ENCODE data around the gene TMEM94. TPM values are rescaled to one million over a fixed set of nuclear protein-coding genes. Genes with fewer than 3 reads are reported as not detected.

TMEM94 gene
- total RNA-seq, 4 donors from 2014 or later: 128 to 708 (median 280) TPM

DNA sequence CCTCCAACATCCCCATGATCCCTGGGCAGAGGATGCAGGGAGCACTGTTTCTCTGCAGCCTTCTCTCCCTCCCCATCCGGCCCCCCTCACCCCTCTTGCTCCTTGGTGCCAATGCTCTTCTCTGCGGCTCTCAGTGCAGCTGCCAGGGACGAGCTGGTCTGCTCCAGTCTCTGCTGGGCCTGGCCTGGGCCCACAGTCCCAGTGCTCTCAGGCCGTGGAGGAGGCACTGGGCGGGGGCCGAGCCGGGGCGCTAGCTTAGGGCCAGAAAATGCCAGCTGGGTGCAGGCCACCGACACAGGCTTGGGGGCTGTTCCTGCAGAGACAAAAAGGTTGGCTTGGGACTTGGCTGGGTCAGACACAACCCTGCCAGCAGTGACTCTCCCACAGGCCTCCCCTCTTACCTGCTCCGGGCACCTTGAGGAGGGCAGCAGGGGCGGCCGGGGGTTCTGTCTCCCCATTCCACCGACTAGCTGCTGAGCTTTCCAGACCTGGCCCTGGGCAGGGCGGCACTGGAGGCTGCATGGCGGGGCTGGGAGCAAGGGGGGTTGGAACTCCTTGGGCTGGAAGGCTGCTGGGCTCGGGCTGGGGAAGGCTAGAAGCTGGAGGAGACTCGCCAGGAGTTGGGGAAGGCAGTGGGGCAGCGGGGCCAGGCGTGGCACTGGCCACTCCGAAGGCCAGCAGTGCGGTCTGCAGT is 45.1 kb downstream of the TMEM94 start:
- no peaks in the 10 kb centered on the region for H3K27me3 ChIP-seq
- H3K4me1 ChIP-seq: peaks cover 0 to 3% (median 0%) of the 10 kb centered on the region in 4 donors
- no peak for DNase-seq
- peaks cover 0 to 3% (median 0%) of the 10 kb centered on the region in 4 donors for H3K36me3 ChIP-seq
- H3K9me3 ChIP-seq: no peaks in the 10 kb centered on the region
- in situ Hi-C loops (cut with MboI; ENCODE audit: low pct_ligation_motif_present in 1 of 4, low pct_unique_long_range_greater_than_20kb in 1 of 4, low sequenced_read_pairs in 3 of 4) (no loop called here), intact Hi-C loops (cut with DNase I; ENCODE audit: low total_unique reads) (no loop called here)
- WGBS, 2 donors (ENCODE audit: low coverage in 1 of 2): 50 to 76% methylated on average over 2 to 20 of the region's 21 CpGs
- TF ChIP-seq POLR2AphosphoS5 (IDR thresholded peaks at IDR 0.05) (no peak), EP300 (IDR thresholded peaks at IDR 0.05; ENCODE audit: low read depth) (no peak), POLR2A (IDR thresholded peaks at IDR 0.05) (no peak)
- TF ChIP-seq, protein P1, sequence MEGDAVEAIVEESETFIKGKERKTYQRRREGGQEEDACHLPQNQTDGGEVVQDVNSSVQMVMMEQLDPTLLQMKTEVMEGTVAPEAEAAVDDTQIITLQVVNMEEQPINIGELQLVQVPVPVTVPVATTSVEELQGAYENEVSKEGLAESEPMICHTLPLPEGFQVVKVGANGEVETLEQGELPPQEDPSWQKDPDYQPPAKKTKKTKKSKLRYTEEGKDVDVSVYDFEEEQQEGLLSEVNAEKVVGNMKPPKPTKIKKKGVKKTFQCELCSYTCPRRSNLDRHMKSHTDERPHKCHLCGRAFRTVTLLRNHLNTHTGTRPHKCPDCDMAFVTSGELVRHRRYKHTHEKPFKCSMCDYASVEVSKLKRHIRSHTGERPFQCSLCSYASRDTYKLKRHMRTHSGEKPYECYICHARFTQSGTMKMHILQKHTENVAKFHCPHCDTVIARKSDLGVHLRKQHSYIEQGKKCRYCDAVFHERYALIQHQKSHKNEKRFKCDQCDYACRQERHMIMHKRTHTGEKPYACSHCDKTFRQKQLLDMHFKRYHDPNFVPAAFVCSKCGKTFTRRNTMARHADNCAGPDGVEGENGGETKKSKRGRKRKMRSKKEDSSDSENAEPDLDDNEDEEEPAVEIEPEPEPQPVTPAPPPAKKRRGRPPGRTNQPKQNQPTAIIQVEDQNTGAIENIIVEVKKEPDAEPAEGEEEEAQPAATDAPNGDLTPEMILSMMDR (IDR thresholded peaks at IDR 0.05): no peak
- peak overlapping the region in 1 of 4 donors; percentile 34 for H3K27ac ChIP-seq
- no peak overlapping the region for H3K4me3 ChIP-seq

DNA sequence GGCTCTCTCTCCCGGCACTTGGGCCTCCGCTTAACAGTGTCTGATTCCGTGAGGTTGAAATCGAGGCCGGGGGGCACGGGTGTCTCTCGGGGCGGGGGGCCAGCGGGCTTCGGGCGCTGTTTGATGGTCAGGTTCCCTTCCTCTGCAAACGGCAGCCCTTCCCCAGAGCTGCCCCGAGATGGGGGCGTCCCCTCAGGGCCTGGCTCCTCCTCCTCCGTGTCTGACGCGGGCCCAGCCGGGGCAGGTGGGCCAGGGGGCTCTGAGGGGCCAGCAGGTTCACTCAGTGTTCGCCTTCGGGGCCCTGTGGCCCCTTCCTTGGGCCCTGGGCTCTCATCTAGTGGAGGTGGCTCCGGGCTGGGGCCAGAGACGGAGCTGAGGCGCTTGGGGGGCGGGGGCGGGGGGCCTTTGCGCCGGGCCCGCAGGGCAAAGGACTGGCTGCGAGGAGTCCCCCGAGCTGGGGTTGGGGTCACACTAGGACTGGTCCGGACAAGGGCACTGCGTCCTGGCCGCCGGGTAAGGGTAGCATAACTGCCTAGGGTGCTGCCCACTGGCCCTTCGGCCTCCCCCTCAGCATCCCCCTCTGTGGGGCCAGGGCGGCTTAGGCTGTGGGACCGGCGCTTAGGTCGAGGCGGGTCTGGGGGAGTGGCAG is 45.8 kb downstream of the TMEM94 start:
- Histone ChIP-seq H3K27me3 (no peaks in the 10 kb centered on the region), H3K4me3 (no peak overlapping the region), H3K27ac (peak overlapping the region in 1 of 4 donors; percentile 34), H3K4me1 (peaks cover 0 to 3% (median 0%) of the 10 kb centered on the region in 4 donors), H3K36me3 (no peaks in the 10 kb centered on the region), H3K9me3 (no peaks in the 10 kb centered on the region)
- in situ Hi-C loops (cut with MboI; ENCODE audit: low pct_ligation_motif_present in 1 of 4, low pct_unique_long_range_greater_than_20kb in 1 of 4, low sequenced_read_pairs in 3 of 4): no loop called here
- intact Hi-C loops (cut with DNase I; ENCODE audit: low total_unique reads): no loop called here
- TF ChIP-seq POLR2AphosphoS5 (IDR thresholded peaks at IDR 0.05) (no peak), EP300 (IDR thresholded peaks at IDR 0.05; ENCODE audit: low read depth) (no peak), POLR2A (IDR thresholded peaks at IDR 0.05) (no peak)
- TF ChIP-seq, protein P1 (IDR thresholded peaks at IDR 0.05): no peak
- WGBS, 2 donors (ENCODE audit: low coverage in 1 of 2): 90% methylated on average over 36 of the region's 40 CpGs; no CpG with 5 or more reads in 1 of the 2 donors
- no peak for DNase-seq

DNA sequence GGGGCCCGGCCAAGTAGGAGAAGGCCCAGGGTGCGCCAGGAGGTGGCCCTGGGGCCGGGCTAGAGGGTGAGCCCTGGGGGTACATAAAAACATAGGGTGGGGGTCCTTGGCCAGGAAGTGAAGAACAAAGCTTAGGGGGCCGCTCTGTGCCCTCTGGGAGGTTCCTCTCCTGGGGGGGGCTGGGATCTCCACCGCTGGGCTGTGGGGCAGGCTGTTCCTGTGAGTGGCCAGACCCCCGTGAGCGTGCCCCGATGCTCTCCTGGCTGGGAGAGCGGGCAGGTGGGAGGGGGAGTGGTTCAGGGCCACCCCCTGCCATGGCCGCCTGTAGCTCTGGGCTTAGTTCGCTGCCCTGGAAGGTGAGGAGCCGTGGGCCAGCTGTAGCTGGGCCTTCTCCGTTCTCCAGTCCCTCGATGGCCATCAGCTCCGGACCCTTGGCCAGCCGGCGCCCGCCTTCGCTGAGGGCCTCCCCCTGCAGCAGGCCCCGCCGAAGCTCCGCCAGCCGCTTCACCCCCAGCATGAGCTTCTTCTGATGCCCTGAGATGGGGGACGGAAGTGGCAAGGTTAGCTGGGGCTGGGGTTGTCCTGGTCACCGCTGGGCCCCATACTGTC is 46.4 kb downstream of the TMEM94 start:
- DNase-seq: no peak
- no peak overlapping the region for H3K27ac ChIP-seq
- H3K4me1 ChIP-seq: peaks cover 0 to 3% (median 0%) of the 10 kb centered on the region in 4 donors
- in situ Hi-C loops (cut with MboI; ENCODE audit: low pct_ligation_motif_present in 1 of 4, low pct_unique_long_range_greater_than_20kb in 1 of 4, low sequenced_read_pairs in 3 of 4) (no loop called here), intact Hi-C loops (cut with DNase I; ENCODE audit: low total_unique reads) (no loop called here)
- 93% methylated on average over 24 of the region's 25 CpGs; no CpG with 5 or more reads in 1 of the 2 donors for WGBS, 2 donors (ENCODE audit: low coverage in 1 of 2)
- no peaks in the 10 kb centered on the region for H3K36me3 ChIP-seq
- H3K27me3 ChIP-seq: no peaks in the 10 kb centered on the region
- no peak overlapping the region for H3K4me3 ChIP-seq
- H3K9me3 ChIP-seq: no peaks in the 10 kb centered on the region
- TF ChIP-seq EP300 (IDR thresholded peaks at IDR 0.05; ENCODE audit: low read depth) (no peak), POLR2A (IDR thresholded peaks at IDR 0.05) (no peak), POLR2AphosphoS5 (IDR thresholded peaks at IDR 0.05) (no peak)
- TF ChIP-seq, protein P1 (IDR thresholded peaks at IDR 0.05): no peak

DNA sequence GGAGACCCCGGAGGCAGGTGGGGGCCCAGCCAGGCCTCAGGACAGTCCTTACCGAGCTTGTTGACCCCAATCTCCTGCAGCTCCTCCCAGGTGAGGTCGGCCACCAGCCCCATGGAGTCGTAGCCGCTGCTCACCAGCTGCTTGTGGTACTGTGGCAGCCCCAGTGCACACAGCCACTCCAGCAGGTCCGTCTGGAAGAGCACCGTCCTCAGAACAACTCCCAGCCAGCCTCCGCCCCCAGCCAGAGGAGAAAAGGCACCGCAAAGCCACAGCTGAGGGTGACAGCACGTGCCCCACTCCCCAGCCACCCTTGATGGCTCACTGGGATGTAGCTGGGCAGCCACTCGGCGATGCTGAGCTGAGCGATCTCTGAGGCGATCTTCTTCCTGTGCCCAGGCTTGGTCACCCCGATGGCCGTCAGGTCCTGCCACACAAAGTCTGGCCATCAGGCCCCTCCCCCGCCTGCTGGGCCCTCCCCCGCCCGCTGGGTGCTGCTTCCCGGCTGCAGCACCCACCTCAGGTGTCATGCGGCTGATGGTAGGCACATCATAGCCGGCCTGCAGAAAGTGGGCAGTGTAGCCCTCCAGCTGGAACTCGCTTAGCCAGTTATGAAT is 47.0 kb downstream of the TMEM94 start:
- H3K4me3 ChIP-seq: no peak overlapping the region
- TF ChIP-seq, protein P1 (IDR thresholded peaks at IDR 0.05): no peak
- no peak for TF ChIP-seq EP300 (IDR thresholded peaks at IDR 0.05; ENCODE audit: low read depth)
- no peak for TF ChIP-seq POLR2A (IDR thresholded peaks at IDR 0.05)
- no peak for TF ChIP-seq POLR2AphosphoS5 (IDR thresholded peaks at IDR 0.05)
- 79% methylated on average over 18 of the region's 23 CpGs; no CpG with 5 or more reads in 1 of the 2 donors for WGBS, 2 donors (ENCODE audit: low coverage in 1 of 2)
- H3K27me3 ChIP-seq: no peaks in the 10 kb centered on the region
- no peaks in the 10 kb centered on the region for H3K9me3 ChIP-seq
- in situ Hi-C loops (cut with MboI; ENCODE audit: low pct_ligation_motif_present in 1 of 4, low pct_unique_long_range_greater_than_20kb in 1 of 4, low sequenced_read_pairs in 3 of 4): no loop called here
- H3K36me3 ChIP-seq: no peaks in the 10 kb centered on the region
- DNase-seq: no peak
- H3K27ac ChIP-seq: no peak overlapping the region
- intact Hi-C loops (cut with DNase I; ENCODE audit: low total_unique reads): no loop called here
- H3K4me1 ChIP-seq: peaks cover 0 to 3% (median 1%) of the 10 kb centered on the region in 4 donors
